Naive B cell (primary cell): ENCODE data around the gene DGCR2. TPM values are rescaled to one million over a fixed set of nuclear protein-coding genes. Genes with fewer than 3 reads are reported as not detected.

Source experiments
- ATAC-seq, 2 donors: fragments of 150-1000 bp; cut with Tn5 transposase; 2 replicates each; pipeline ENCODE4 v1.10.0; 2021; ENCODE audit warnings: low read depth in 2 of 2, mild to moderate bottlenecking in 2 of 2, moderate library complexity in 2 of 2
- DNase-seq: peaks from one replicate; pipeline ENCODE4 v3.0.0; 2022
- H3K27ac Mint-ChIP-seq, 6 donors: one replicate each; pipeline ENCODE4 v1.8.0; 2020 to 2022; ENCODE audit warnings: mild to moderate bottlenecking in 6 of 6, mixed read lengths in 6 of 6, moderate library complexity in 5 of 6, inconsistent platforms in 2 of 6
- H3K27me3 Mint-ChIP-seq, 3 donors: one replicate each; pipeline ENCODE4 v1.8.0; 2021 to 2022; ENCODE audit warnings: mixed read lengths in 3 of 3, mild to moderate bottlenecking in 1 of 3
- H3K36me3 Mint-ChIP-seq, 2 donors: one replicate each; pipeline ENCODE4 v1.8.0; 2020 to 2022; ENCODE audit warnings: mixed read lengths in 2 of 2, inconsistent platforms in 1 of 2, mild to moderate bottlenecking in 1 of 2
- H3K4me1 Mint-ChIP-seq, 3 donors: one replicate each; pipeline ENCODE4 v1.8.0; 2020 to 2022; ENCODE audit warnings: mixed read lengths in 3 of 3, inconsistent platforms in 1 of 3, mild to moderate bottlenecking in 1 of 3, moderate library complexity in 1 of 3
- H3K4me3 Mint-ChIP-seq, 8 donors: one replicate each; pipeline ENCODE4 v1.8.0; 2020 to 2022; ENCODE audit warnings: mild to moderate bottlenecking in 8 of 8, mixed read lengths in 8 of 8, moderate library complexity in 8 of 8, inconsistent platforms in 2 of 8
- H3K9me3 Mint-ChIP-seq, 7 donors: one replicate each; pipeline ENCODE4 v1.8.0; 2020 to 2022; ENCODE audit warnings: mixed read lengths in 7 of 7, mild to moderate bottlenecking in 5 of 7, inconsistent platforms in 2 of 7, moderate library complexity in 1 of 7
- polyA plus RNA-seq, 6 donors: library from polyadenylated mRNA; unstranded; fragments of 300-500 nt; fragmentation: Illumina TruSeq; gene quantifications; one replicate each; pipeline ENCODE4 v1.2.3, GENCODE V29; 2021; ENCODE audit warnings: low read depth in 6 of 6

The DGCR2 gene
- polyA plus RNA-seq, 6 donors from 2014 or later: 27.4 to 50.6 (median 32.8) TPM

GRCh38 chr22:19108807-19109197 is 13.4 kb downstream of the DGCR2 start:
- H3K27ac Mint-ChIP-seq: peak overlapping the region; percentile 19 to 92 (median 68)
- DNase-seq (no peak), ATAC-seq (no peak)
- no peaks in the 10 kb centered on the region for H3K27me3 Mint-ChIP-seq
- H3K9me3 Mint-ChIP-seq: no peaks in the 10 kb centered on the region
- no peaks in the 10 kb centered on the region for H3K36me3 Mint-ChIP-seq
- H3K4me3 Mint-ChIP-seq: peak overlapping the region in 4 of 8 donors; percentile 22 to 85 (median 28)
- H3K4me1 Mint-ChIP-seq: peaks cover 40 to 66% (median 65%) of the 10 kb centered on the region in 3 donors

GRCh38 chr22:19107730-19108074 is 14.5 kb downstream of the DGCR2 start:
- peak overlapping the region in 3 of 8 donors; percentile 12 to 56 (median 31) for H3K4me3 Mint-ChIP-seq
- no peaks in the 10 kb centered on the region for H3K27me3 Mint-ChIP-seq
- H3K9me3 Mint-ChIP-seq: no peaks in the 10 kb centered on the region
- peaks cover 43 to 71% (median 65%) of the 10 kb centered on the region in 3 donors for H3K4me1 Mint-ChIP-seq
- H3K27ac Mint-ChIP-seq: peak overlapping the region in 4 of 6 donors; percentile 54 to 90 (median 84)
- no peak for ATAC-seq
- DNase-seq: no peak
- H3K36me3 Mint-ChIP-seq: no peaks in the 10 kb centered on the region

GRCh38 chr22:19106886-19107729 is 15.1 kb downstream of the DGCR2 start:
- H3K4me3 Mint-ChIP-seq: peak overlapping the region in 3 of 8 donors; percentile 31 to 74 (median 49)
- H3K27me3 Mint-ChIP-seq: no peaks in the 10 kb centered on the region
- H3K9me3 Mint-ChIP-seq: no peaks in the 10 kb centered on the region
- no peaks in the 10 kb centered on the region for H3K36me3 Mint-ChIP-seq
- peak overlapping the region in 5 of 6 donors; percentile 19 to 90 (median 76) for H3K27ac Mint-ChIP-seq
- H3K4me1 Mint-ChIP-seq: peaks cover 40 to 74% (median 66%) of the 10 kb centered on the region in 3 donors
- ATAC-seq (no peak), DNase-seq (no peak)

GRCh38 chr22:19105867-19106802 is 16.1 kb downstream of the DGCR2 start:
- Mint-ChIP-seq H3K4me3 (no peak overlapping the region), H3K9me3 (no peaks in the 10 kb centered on the region), H3K27me3 (no peaks in the 10 kb centered on the region)

GRCh38 chr22:19105456-19105855 is 16.8 kb downstream of the DGCR2 start:
- DNase-seq (no peak), ATAC-seq (no peak)
- Mint-ChIP-seq H3K27me3 (no peaks in the 10 kb centered on the region), H3K4me3 (no peak overlapping the region), H3K27ac (peak overlapping the region in 1 of 6 donors; percentile 36), H3K4me1 (peaks cover 36 to 77% (median 62%) of the 10 kb centered on the region in 3 donors), H3K36me3 (peaks cover 0 to 4% of the 10 kb centered on the region in 2 donors), H3K9me3 (no peaks in the 10 kb centered on the region)

More at GRCh38 chr22:19105867-19106802, 16.1 kb downstream of the DGCR2 start:
- Mint-ChIP-seq H3K27ac (peak overlapping the region in 4 of 6 donors; percentile 30 to 78 (median 66)), H3K4me1 (peaks cover 40 to 77% (median 65%) of the 10 kb centered on the region in 3 donors), H3K36me3 (peaks cover 0 to 1% of the 10 kb centered on the region in 2 donors)
- ATAC-seq (peak in 1 of 2 donors; percentile 35), DNase-seq (peak; percentile 23)

- ATAC-seq (no peak), DNase-seq (no peak)
- Mint-ChIP-seq H3K27ac (peak overlapping the region in 2 of 6 donors; percentile 26 to 60), H3K27me3 (no peaks in the 10 kb centered on the region), H3K4me1 (peaks cover 24 to 67% (median 53%) of the 10 kb centered on the region in 3 donors), H3K36me3 (peaks cover 0 to 4% of the 10 kb centered on the region in 2 donors), H3K4me3 (peak overlapping the region in 1 of 8 donors; percentile 25), H3K9me3 (no peaks in the 10 kb centered on the region)
Measured at GRCh38 chr22:19103880-19104821, 18.1 kb downstream of the DGCR2 start.

GRCh38 chr22:19098157-19098556 is 24.1 kb downstream of the DGCR2 start:
- peaks cover 16 to 52% (median 37%) of the 10 kb centered on the region in 3 donors for H3K4me1 Mint-ChIP-seq
- no peak overlapping the region for H3K4me3 Mint-ChIP-seq
- H3K27ac Mint-ChIP-seq: peak overlapping the region in 1 of 6 donors; percentile 59
- H3K9me3 Mint-ChIP-seq: no peaks in the 10 kb centered on the region
- ATAC-seq (no peak), DNase-seq (no peak)
- H3K27me3 Mint-ChIP-seq: no peaks in the 10 kb centered on the region
- peaks cover 0 to 4% of the 10 kb centered on the region in 2 donors for H3K36me3 Mint-ChIP-seq

GRCh38 chr22:19097518-19097917 is 24.7 kb downstream of the DGCR2 start:
- H3K27me3 Mint-ChIP-seq: no peaks in the 10 kb centered on the region
- no peaks in the 10 kb centered on the region for H3K9me3 Mint-ChIP-seq
- DNase-seq (no peak), ATAC-seq (no peak)
- peaks cover 4 to 5% of the 10 kb centered on the region in 2 donors for H3K36me3 Mint-ChIP-seq
- H3K4me3 Mint-ChIP-seq: peak overlapping the region in 1 of 8 donors; percentile 15
- H3K4me1 Mint-ChIP-seq: peaks cover 16 to 52% (median 40%) of the 10 kb centered on the region in 3 donors
- H3K27ac Mint-ChIP-seq: peak overlapping the region in 2 of 6 donors; percentile 33 to 57

GRCh38 chr22:19096555-19096954 is 25.7 kb downstream of the DGCR2 start:
- peak overlapping the region in 1 of 6 donors; percentile 16 for H3K27ac Mint-ChIP-seq
- no peaks in the 10 kb centered on the region for H3K27me3 Mint-ChIP-seq
- peaks cover 11 to 49% (median 35%) of the 10 kb centered on the region in 3 donors for H3K4me1 Mint-ChIP-seq
- ATAC-seq: no peak
- peaks cover 4 to 8% of the 10 kb centered on the region in 2 donors for H3K36me3 Mint-ChIP-seq
- H3K9me3 Mint-ChIP-seq: no peaks in the 10 kb centered on the region
- H3K4me3 Mint-ChIP-seq: no peak overlapping the region
- no peak for DNase-seq

GRCh38 chr22:19094393-19094997 is 27.7 kb downstream of the DGCR2 start:
- Mint-ChIP-seq H3K4me3 (no peak overlapping the region), H3K27ac (no peak overlapping the region), H3K27me3 (no peaks in the 10 kb centered on the region), H3K9me3 (no peaks in the 10 kb centered on the region), H3K4me1 (peaks cover 11 to 49% (median 34%) of the 10 kb centered on the region in 3 donors), H3K36me3 (peaks cover 0 to 8% of the 10 kb centered on the region in 2 donors)
- ATAC-seq: no peak
- DNase-seq: no peak

- ATAC-seq (no peak), DNase-seq (no peak)
- Mint-ChIP-seq H3K4me1 (peaks cover 13 to 43% (median 22%) of the 10 kb centered on the region in 3 donors), H3K27ac (peak overlapping the region in 3 of 6 donors; percentile 36 to 90 (median 69)), H3K9me3 (no peaks in the 10 kb centered on the region), H3K36me3 (peaks cover 5 to 22% of the 10 kb centered on the region in 2 donors), H3K4me3 (no peak overlapping the region), H3K27me3 (no peaks in the 10 kb centered on the region)
Measured at GRCh38 chr22:19092725-19093124, 29.5 kb downstream of the DGCR2 start.

GRCh38 chr22:19090586-19091127 is 31.6 kb downstream of the DGCR2 start:
- Mint-ChIP-seq H3K4me3 (no peak overlapping the region), H3K27ac (peak overlapping the region in 1 of 6 donors; percentile 91), H3K9me3 (no peaks in the 10 kb centered on the region), H3K36me3 (peaks cover 6 to 22% of the 10 kb centered on the region in 2 donors), H3K27me3 (no peaks in the 10 kb centered on the region), H3K4me1 (peaks cover 19 to 37% (median 20%) of the 10 kb centered on the region in 3 donors)
- DNase-seq (no peak), ATAC-seq (no peak)
